Measurements from ENCODE around the gene NDUFB2.
"Not testable (repeated sequence)": the region's sequence is repeated elsewhere in the genome, so short reads cannot be mapped to it uniquely, and the experiment has no call there.

Gene NDUFB2

GRCh38 chr7:140672382-140673062 is 24.0 kb upstream of the NDUFB2 start, which contains the start of gene ADCK2:
TSS of gene ADCK2 (plus strand) at chr7:140672945. CDS start at chr7:140673331, 386 bp downstream.
- DNase-seq (ENCODE audit: low read depth): peak; percentile 48

DNA sequence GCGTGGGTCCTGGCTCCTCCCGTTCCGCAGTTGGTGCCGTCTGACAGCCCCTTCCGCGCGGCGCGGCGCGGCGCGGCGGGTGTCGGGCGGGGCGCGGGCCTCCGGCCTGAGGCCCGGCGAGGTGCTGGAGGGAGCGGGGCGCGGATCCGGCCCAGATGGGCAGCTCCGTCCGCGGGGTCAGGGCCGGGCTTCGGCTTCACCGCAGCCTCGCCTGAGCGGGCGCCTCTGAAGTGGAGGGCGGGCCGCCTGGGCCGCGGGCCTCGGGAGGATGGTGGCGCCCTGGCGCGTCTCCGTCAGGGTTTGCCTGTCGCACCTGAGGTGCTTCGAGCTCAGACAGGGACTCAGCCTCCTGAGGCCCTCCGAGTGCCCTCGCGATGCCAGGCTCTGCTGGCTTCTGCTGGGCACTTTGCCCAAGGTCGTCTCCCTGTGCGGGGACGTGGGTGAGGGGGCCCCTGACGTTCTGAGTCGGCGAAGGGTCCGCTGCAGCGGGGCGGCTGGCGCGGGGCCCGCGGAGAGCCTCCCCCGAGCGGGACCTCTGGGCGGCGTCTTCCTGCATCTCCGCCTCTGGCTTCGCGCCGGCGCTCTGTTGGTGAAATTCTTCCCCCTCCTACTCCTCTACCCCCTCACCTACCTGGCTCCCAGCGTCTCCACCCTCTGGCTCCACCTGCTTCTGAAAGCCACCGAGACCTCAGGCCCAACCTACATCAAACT is 23.3 kb upstream of the NDUFB2 start:
- DNase-seq (ENCODE audit: low read depth): peak; percentile 38

DNA sequence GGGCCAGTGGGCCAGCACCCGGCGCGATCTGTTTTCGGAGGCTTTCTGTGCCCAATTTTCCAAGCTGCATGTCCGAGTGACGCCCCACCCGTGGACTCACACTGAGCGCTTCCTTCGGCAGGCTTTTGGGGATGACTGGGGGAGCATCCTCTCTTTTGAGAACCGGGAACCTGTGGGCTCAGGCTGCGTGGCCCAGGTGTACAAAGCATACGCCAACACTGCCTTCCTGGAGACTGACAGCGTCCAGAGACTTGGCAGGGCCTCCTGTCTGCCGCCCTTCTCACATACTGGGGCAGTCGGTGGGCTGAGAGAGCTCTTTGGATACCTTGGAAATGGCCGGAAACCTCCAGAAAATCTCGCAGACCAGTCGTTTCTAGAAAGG is 22.7 kb upstream of the NDUFB2 start:
- no peak for DNase-seq (ENCODE audit: low read depth)

DNA sequence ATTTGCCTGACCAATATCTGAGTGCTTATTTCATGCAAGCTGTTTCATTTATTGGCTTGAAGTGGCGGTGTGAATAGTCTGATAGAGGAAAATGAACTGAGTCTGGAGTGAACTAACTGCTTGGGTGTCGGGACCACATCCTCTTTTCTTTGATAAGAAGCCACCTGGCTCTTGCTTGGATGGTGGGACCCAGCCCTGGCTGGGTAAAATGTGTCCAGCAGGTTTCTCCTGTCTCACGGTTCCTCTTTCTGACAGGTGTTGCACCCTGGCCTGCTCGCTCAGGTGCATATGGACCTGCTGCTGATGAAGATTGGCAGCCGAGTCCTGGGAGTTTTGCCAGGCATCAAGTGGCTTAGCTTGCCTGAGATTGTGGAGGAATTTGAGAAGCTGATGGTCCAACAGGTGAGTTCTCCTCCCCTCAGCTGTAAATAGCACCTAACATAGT is 22.1 kb upstream of the NDUFB2 start:
- no peak for DNase-seq (ENCODE audit: low read depth)

GRCh38 chr7:140674899-140675701 is 21.4 kb upstream of the NDUFB2 start:
- no peak for DNase-seq (ENCODE audit: low read depth)

DNA sequence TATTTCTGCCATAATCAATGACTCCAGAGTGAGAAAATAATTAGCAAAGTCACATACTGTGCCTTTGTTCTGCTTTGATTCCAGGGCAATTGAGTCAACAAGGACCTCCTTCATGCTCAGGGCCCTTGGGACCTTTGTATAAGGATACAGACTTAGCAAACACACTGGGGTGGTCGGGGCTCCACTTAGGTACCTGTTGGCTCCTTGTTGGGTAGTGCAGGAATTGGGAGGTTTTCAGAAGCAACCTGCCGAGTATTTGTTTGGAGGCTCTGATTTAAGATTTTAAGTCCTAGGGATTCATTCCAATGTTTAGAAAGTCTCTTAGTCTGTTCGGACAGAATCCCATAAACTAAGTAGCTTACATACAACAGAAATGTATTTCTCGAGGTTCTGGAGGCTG is 20.8 kb upstream of the NDUFB2 start:
- DNase-seq (ENCODE audit: low read depth): no peak

DNA sequence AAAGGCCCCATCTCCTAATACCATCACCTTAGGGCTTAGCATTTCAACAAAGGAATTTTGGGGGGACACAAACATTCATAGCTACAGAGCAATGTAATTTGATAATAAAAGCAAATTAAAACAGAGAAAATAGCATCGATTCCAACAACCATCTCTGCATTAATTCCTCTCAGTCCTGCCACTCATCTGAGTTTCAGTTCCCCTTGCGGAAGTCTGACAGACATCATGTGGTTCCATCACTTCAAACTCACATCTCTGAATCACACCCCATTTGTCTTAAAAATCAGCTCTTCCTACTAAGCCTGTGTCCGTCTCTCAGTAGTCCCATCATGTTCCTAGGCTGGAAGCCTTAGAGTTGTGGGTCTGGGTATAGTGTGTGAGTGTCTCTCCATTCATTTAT is 20.2 kb upstream of the NDUFB2 start:
- no peak for DNase-seq (ENCODE audit: low read depth)

GRCh38 chr7:140676956-140677355 is 19.6 kb upstream of the NDUFB2 start:
- DNase-seq (ENCODE audit: low read depth): not testable (repeated sequence)

GRCh38 chr7:140677496-140677895 is 19.0 kb upstream of the NDUFB2 start:
- no peak for DNase-seq (ENCODE audit: low read depth)

DNA sequence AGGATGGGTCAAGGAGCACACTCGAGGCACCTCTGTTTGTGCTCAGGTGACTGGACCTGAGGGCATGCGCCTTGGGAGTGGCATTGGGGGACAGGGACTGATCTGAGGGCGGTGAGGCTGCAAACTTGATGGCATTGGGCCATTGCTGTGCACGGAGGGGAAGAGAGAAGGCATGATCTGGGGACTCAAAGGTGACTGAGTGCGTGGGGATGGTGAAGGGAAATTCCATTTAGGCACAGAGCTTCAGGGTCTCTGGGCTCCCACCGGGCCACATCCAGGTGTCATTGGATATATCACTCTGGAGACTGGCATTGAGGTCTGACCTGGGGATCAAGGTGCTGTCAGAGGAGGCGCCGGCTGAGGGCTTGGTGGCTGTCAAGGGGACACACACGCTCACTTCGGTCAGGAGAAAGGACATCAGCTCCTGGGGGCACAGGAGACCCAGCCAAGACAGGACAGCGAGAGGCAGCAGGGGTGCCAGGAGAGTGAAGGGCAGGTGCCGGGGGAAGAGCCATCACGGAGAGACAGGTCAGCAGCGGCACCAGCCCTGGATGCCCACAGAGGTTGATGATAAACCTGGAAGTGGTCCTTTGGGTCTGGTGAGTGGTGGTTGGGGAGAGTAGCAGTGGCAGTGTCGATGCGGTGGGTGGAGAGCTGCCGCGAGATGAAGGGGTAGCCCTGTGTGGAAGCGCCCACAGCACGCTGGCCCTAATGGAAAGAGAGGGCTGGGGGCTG is 18.3 kb upstream of the NDUFB2 start:
- no peak for DNase-seq (ENCODE audit: low read depth)

- no peak for DNase-seq (ENCODE audit: low read depth)
These were observed 17.7 kb upstream of the NDUFB2 start for GRCh38 chr7:140678816-140679130.

DNA sequence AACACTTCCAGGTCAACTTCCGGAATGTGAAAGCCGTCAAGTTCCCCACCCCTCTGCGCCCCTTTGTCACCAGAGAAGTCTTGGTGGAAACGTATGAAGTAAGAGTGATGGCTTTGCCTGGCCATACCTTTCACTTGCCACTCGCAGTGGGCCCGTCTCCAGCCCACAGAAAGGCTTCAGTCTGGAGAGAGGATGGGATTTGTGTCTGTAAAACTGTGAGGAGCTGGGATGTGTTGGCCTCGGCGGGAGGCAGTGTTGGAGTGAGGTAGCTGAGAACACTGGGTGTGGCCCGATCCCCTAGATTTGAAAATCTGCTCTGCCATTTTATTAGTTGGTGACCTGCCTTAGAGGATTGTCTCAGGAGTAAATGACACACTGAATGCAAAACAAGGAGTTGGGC is 17.3 kb upstream of the NDUFB2 start:
- DNase-seq (ENCODE audit: low read depth): no peak

GRCh38 chr7:140680886-140681285 is 15.6 kb upstream of the NDUFB2 start:
- DNase-seq (ENCODE audit: low read depth): no peak

GRCh38 chr7:140681766-140682165 is 14.7 kb upstream of the NDUFB2 start:
- no peak for DNase-seq (ENCODE audit: low read depth)

DNA sequence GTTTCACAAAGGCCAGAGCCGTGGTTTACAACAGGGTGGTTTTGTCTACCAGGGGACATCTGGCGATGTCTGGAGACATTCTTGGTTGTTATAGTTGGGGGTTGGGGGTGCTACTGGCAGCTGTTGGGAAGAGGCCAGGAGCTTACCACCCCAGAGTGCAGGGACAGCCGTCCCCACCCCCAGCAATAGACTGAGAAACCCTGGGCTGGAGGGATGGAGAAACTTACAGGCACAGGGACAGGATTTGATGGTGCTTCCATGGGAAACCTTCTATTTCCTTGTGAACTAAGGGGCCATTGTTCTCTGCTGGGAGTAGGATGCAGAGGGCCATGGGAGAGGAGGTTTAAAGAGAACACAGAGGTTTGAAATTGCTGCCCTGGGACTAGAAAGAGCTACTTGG is 12.9 kb upstream of the NDUFB2 start:
- no peak for DNase-seq (ENCODE audit: low read depth)

- no peak for DNase-seq (ENCODE audit: low read depth)
These were observed 12.2 kb upstream of the NDUFB2 start for GRCh38 chr7:140684066-140684950.

GRCh38 chr7:140685407-140686087 is 11.0 kb upstream of the NDUFB2 start:
- no peak for DNase-seq (ENCODE audit: low read depth)

- no peak for DNase-seq (ENCODE audit: low read depth)
These were observed 9.6 kb upstream of the NDUFB2 start for GRCh38 chr7:140686921-140687320.

DNA sequence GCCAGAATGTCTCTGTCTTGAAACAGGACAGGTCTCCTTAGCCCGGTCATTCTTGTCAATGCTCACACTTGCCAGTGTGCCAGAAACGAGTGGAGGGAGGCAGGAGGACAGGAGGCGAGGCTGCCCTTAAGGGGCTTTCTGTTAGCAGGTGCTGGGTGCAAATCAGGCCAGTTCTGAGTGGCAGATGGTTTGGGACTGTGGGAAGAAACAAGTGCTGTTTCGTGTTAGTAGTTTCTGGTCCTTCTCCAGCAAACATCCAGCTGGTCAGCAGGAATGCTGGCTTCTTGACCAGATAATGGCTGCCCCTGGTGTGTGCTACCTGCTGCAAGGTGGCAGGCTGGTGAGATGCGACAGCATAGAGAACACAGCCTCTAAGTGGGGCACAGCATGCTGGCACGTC is 8.2 kb upstream of the NDUFB2 start:
- no peak for DNase-seq (ENCODE audit: low read depth)

Measured in stimulated activated CD8-positive, alpha-beta memory T cell treated with anti-CD3 and anti-CD28 coated beads, Interleukin-4, amount 100 ng/mL, for 24 hours (primary cell).